Lung microvascular endothelial cell (primary cell): ENCODE measurements around the gene EVA1A. TPM values are rescaled to one million over a fixed set of nuclear protein-coding genes. Genes with fewer than 3 reads are reported as not detected.

Experiments used
- DNase-seq, 2 donors: peaks; one replicate each; pipeline versions ENCODE4 v3.0.0 to v3.0.0-alpha.2; 2010; ENCODE audit warnings: low read depth in 2 of 2
- total RNA-seq: library from RNA; depleted of rRNA; stranded (reverse); fragments of >200 nt; gene quantifications from 2 replicates; pipeline ENCODE4 v1.2.1, GENCODE V29; 2014

The EVA1A gene
- total RNA-seq, 1 donor from 2014 or later, result 43.5 TPM

- peak in 1 of 2 donors; percentile 41 for DNase-seq
These were observed 31.3 kb upstream of the EVA1A start for GRCh38 chr2:75592030-75592429.

GRCh38 chr2:75589391-75590105 lies 28.8 kb upstream of the EVA1A start:
- no peak for DNase-seq

GRCh38 chr2:75587954-75588587 lies 27.3 kb upstream of the EVA1A start:
- DNase-seq, result peak in 1 of 2 donors; percentile 53

- DNase-seq, result no peak
These were observed 26.2 kb upstream of the EVA1A start for GRCh38 chr2:75586971-75587370.

- DNase-seq, result no peak
These were observed 22.1 kb upstream of the EVA1A start for GRCh38 chr2:75582840-75583239.

- DNase-seq, result no peak
These were observed 19.9 kb upstream of the EVA1A start for GRCh38 chr2:75580606-75581005.

- DNase-seq, result no peak
These were observed 19.4 kb upstream of the EVA1A start for GRCh38 chr2:75580156-75580555.

GRCh38 chr2:75579186-75579585 lies 18.4 kb upstream of the EVA1A start:
- no peak for DNase-seq

GRCh38 chr2:75577280-75577679 lies 16.5 kb upstream of the EVA1A start:
- no peak for DNase-seq

- no peak for DNase-seq
These were observed 13.4 kb upstream of the EVA1A start for GRCh38 chr2:75574106-75574505.

GRCh38 chr2:75573145-75573878 lies 12.6 kb upstream of the EVA1A start:
- DNase-seq, result no peak

GRCh38 chr2:75571730-75572430 lies 11.1 kb upstream of the EVA1A start:
- DNase-seq, result no peak

- peak in 1 of 2 donors; percentile 36 for DNase-seq
These were observed 10.4 kb upstream of the EVA1A start for GRCh38 chr2:75570948-75571729.

GRCh38 chr2:75570024-75570947 lies 9.5 kb upstream of the EVA1A start:
- DNase-seq, result no peak

- no peak for DNase-seq
These were observed 8.8 kb upstream of the EVA1A start for GRCh38 chr2:75569546-75569945.

- DNase-seq, result no peak
These were observed 7.4 kb upstream of the EVA1A start for GRCh38 chr2:75568174-75568573.

GRCh38 chr2:75565472-75566462 lies 5.0 kb upstream of the EVA1A start:
- DNase-seq, result peak in 1 of 2 donors; percentile 25

GRCh38 chr2:75564713-75565359 lies 4.1 kb upstream of the EVA1A start:
- DNase-seq, result peak in 1 of 2 donors; percentile 9
